Measurements from ENCODE around the gene TACC2. TPM values are rescaled to one million over a fixed set of nuclear protein-coding genes. Genes with fewer than 3 reads are reported as not detected.

TACC2 gene
- total RNA-seq, 1 experiment from 2014 or later: not detected

DNA sequence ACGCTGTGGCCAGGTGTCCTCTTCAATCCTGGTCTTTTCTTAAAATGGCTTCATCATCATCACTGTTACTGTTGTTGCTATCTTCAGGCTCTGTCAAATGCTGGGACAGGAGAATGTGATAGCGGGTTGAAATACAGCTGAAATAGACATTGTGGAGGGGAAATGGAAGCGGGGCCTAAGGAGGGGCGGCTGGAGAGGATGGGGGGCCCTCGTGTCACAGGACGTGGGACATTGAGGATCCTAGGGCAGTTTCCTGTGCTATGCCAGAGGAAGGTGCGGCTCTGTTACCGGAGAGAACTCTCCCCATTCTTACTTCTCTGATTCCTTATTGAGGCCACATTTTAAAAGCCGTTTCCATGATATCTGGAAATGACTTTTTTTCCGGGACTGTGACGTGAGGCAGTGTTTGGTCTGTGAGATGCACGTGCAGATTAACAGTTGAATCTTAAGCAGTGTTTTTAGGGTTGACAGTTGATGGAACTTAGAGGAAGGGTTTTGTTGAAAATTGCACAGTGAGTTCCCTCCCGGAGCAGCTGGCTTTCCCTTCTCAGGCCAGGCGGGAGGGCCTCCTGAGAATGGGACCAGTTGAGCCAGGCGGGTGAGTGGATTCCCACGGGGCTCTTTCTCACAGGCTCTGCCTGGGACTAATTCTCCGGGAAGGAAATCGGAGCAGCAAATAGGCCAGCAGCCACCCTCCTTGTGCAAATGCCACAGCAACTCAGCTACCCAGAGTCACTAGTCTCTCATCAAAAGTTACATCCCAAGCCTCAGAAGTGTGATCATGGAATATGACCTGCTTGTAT lies 125.2 kb downstream of the TACC2 start:
- H3K9ac ChIP-seq (ENCODE audit: low read length): no peak overlapping the region
- no peak for DNase-seq
- H2AFZ ChIP-seq (ENCODE audit: low read length): no peak overlapping the region

DNA sequence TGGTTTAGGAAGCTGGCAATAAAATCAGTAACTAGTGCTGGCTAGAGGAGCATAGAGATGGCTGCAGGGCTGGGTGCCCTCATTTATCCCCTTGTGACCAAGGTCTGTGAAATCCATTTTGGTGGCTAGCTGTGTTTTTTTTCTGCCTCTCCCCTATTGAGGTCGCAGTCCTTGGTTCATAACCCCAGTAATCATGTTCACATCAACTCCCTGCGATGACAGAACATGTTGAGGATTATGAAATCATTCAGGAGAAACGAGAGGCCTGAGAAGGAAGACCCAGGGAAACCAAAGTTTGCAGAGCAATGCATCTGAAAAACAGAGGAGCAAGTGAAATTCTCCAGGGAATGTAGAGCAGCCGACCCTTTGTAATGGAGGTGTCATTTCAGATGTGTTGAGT lies 126.9 kb downstream of the TACC2 start:
- no peak overlapping the region for H3K4me2 ChIP-seq (ENCODE audit: low read depth, low read length, poor library complexity, severe bottlenecking)

More for the DNA sequence above, 125.2 kb downstream of the TACC2 start:
- Histone ChIP-seq H3K9me3 (ENCODE audit: low read length) (no peaks in the 10 kb centered on the region), H3K4me3 (ENCODE audit: low read length) (no peak overlapping the region), H4K20me1 (ENCODE audit: insufficient read depth, low read depth, low read length) (no peaks in the 10 kb centered on the region), H3K27me3 (ENCODE audit: low read length) (no peaks in the 10 kb centered on the region), H3K27ac (ENCODE audit: low read length) (no peak overlapping the region), H3K9me2 (replicated peaks; ENCODE audit: insufficient read depth, low read length) (no peaks in the 10 kb centered on the region), H3K79me2 (ENCODE audit: low read length) (no peaks in the 10 kb centered on the region), H3K4me2 (ENCODE audit: low read depth, low read length, poor library complexity, severe bottlenecking) (no peak overlapping the region), H3K36me3 (ENCODE audit: insufficient read depth, low read length) (no peaks in the 10 kb centered on the region), H3K4me1 (ENCODE audit: low read length) (no peaks in the 10 kb centered on the region)

DNA sequence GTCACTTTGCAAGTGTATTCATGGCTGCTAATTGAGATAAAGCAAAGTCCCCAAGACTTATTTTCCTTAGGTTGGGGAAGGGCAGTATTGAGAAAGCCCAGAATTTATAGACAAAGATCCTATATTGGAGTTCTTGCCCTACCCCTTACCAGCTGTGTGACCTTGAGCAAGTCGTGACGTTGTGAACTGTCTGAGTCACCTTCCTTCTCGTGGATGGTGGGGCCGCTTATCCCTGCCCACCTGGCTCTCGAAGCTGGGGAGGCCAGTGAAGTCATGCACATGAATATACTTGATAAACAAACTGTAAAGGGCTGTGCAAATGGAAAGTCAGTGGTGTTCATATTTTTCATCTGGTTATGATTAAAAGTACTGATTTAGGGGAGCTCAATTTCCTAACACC lies 127.4 kb downstream of the TACC2 start:
- Histone ChIP-seq H3K79me2 (ENCODE audit: low read length) (no peaks in the 10 kb centered on the region), H3K9me3 (ENCODE audit: low read length) (no peaks in the 10 kb centered on the region), H3K27ac (ENCODE audit: low read length) (no peak overlapping the region), H3K27me3 (ENCODE audit: low read length) (no peaks in the 10 kb centered on the region), H3K9ac (ENCODE audit: low read length) (no peak overlapping the region), H3K4me1 (ENCODE audit: low read length) (no peaks in the 10 kb centered on the region), H4K20me1 (ENCODE audit: insufficient read depth, low read depth, low read length) (no peaks in the 10 kb centered on the region), H2AFZ (ENCODE audit: low read length) (no peak overlapping the region), H3K4me2 (ENCODE audit: low read depth, low read length, poor library complexity, severe bottlenecking) (no peak overlapping the region), H3K9me2 (replicated peaks; ENCODE audit: insufficient read depth, low read length) (no peaks in the 10 kb centered on the region), H3K4me3 (ENCODE audit: low read length) (no peak overlapping the region), H3K36me3 (ENCODE audit: insufficient read depth, low read length) (no peaks in the 10 kb centered on the region)
- no peak for DNase-seq

More for the DNA sequence above, 126.9 kb downstream of the TACC2 start:
- no peaks in the 10 kb centered on the region for H3K27me3 ChIP-seq (ENCODE audit: low read length)
- H3K9ac ChIP-seq (ENCODE audit: low read length): no peak overlapping the region
- H2AFZ ChIP-seq (ENCODE audit: low read length): no peak overlapping the region
- H3K9me3 ChIP-seq (ENCODE audit: low read length): no peaks in the 10 kb centered on the region
- H4K20me1 ChIP-seq (ENCODE audit: insufficient read depth, low read depth, low read length): no peaks in the 10 kb centered on the region
- no peak for DNase-seq
- H3K79me2 ChIP-seq (ENCODE audit: low read length): no peaks in the 10 kb centered on the region
- no peaks in the 10 kb centered on the region for H3K36me3 ChIP-seq (ENCODE audit: insufficient read depth, low read length)
- no peak overlapping the region for H3K27ac ChIP-seq (ENCODE audit: low read length)
- H3K4me3 ChIP-seq (ENCODE audit: low read length): no peak overlapping the region
- no peaks in the 10 kb centered on the region for H3K9me2 ChIP-seq (replicated peaks; ENCODE audit: insufficient read depth, low read length)
- no peaks in the 10 kb centered on the region for H3K4me1 ChIP-seq (ENCODE audit: low read length)

DNA sequence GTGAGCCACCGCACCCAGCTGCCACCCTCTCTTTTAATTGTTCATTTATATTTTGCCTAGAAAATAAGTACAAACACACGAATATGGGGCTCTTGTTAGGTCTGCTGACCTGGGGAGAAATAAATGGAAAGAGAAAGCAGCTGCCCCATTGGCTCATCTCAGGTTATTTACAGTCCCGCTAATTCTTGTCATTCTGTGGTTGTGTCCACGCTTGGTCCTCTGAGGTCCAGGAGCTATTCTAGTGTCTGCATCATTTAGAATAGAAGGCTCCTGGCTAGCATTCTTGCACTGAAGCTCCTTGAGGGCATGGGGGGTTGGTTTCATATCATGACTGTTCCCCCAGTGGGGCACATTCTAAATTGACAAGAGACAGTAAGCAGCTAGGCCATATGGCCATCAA lies 128.5 kb downstream of the TACC2 start:
- Histone ChIP-seq H2AFZ (ENCODE audit: low read length) (no peak overlapping the region), H3K9ac (ENCODE audit: low read length) (no peak overlapping the region), H3K4me3 (ENCODE audit: low read length) (no peak overlapping the region), H3K4me1 (ENCODE audit: low read length) (no peaks in the 10 kb centered on the region), H3K9me2 (replicated peaks; ENCODE audit: insufficient read depth, low read length) (no peaks in the 10 kb centered on the region), H4K20me1 (ENCODE audit: insufficient read depth, low read depth, low read length) (no peaks in the 10 kb centered on the region), H3K27ac (ENCODE audit: low read length) (no peak overlapping the region), H3K9me3 (ENCODE audit: low read length) (no peaks in the 10 kb centered on the region), H3K79me2 (ENCODE audit: low read length) (no peaks in the 10 kb centered on the region), H3K4me2 (ENCODE audit: low read depth, low read length, poor library complexity, severe bottlenecking) (no peak overlapping the region), H3K27me3 (ENCODE audit: low read length) (no peaks in the 10 kb centered on the region), H3K36me3 (ENCODE audit: insufficient read depth, low read length) (no peaks in the 10 kb centered on the region)
- no peak for DNase-seq

DNA sequence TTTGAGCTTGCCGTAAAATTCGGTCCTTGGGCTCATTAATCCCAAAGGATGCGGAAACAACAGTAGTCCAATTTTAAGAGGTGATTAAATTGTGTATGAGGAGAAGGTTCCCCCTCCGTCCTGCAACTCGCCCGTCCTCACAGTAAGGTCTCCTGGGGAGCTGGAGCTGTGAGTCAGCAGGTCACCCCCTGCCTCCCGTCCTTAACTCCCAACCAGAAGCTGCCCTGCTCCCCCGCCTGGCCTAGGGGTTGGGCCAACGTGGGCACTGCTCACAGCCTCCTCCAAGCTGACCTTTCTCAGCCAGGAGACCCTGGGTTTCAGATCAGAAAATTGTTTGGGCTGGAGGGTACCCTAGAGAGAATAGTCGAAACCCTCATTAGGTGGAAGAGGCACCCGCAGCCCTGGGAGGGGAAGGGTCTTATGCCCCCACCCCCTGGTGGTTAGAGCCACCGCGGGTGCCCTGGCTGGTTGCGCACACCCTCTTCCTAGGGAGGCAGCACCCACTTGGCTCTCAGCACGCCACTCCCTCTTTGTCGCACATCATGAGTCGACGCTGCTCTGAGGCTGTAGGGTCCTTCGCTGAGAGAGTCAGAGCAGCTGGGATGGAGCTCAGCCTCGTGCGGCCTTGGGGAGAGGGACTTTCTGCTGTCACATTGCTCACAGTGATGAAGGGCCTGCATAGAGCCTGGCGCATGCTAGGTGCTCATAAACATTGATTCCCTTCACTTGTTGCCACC lies 131.2 kb downstream of the TACC2 start:
- H3K4me1 ChIP-seq (ENCODE audit: low read length): no peaks in the 10 kb centered on the region
- no peak for DNase-seq
- no peaks in the 10 kb centered on the region for H4K20me1 ChIP-seq (ENCODE audit: insufficient read depth, low read depth, low read length)
- H3K4me3 ChIP-seq (ENCODE audit: low read length): no peak overlapping the region
- no peak overlapping the region for H3K4me2 ChIP-seq (ENCODE audit: low read depth, low read length, poor library complexity, severe bottlenecking)
- no peak overlapping the region for H2AFZ ChIP-seq (ENCODE audit: low read length)
- no peaks in the 10 kb centered on the region for H3K9me2 ChIP-seq (replicated peaks; ENCODE audit: insufficient read depth, low read length)
- H3K9me3 ChIP-seq (ENCODE audit: low read length): no peaks in the 10 kb centered on the region
- H3K79me2 ChIP-seq (ENCODE audit: low read length): no peaks in the 10 kb centered on the region
- H3K9ac ChIP-seq (ENCODE audit: low read length): no peak overlapping the region
- no peaks in the 10 kb centered on the region for H3K27me3 ChIP-seq (ENCODE audit: low read length)
- no peaks in the 10 kb centered on the region for H3K36me3 ChIP-seq (ENCODE audit: insufficient read depth, low read length)
- no peak overlapping the region for H3K27ac ChIP-seq (ENCODE audit: low read length)

DNA sequence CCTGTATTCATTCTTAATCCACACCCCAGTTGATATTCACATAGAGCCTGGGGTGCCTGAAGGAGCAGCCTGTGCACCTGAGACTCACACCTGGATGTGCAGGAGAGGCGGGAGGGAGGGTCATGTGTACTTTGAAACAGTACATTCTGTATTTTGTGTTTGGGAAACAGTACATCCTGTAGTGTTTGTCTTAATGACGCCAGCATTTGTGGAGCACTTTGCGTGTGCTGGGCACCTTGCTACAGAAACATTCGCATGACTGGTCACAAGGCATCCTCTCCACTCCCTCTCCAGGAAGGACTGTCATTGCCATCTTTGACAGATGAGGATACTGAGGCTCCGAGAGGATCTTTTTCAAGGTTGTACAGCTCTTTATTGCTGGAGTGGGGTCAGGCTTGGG lies 132.1 kb downstream of the TACC2 start:
- Histone ChIP-seq H3K4me2 (ENCODE audit: low read depth, low read length, poor library complexity, severe bottlenecking) (no peak overlapping the region), H3K27ac (ENCODE audit: low read length) (no peak overlapping the region), H3K79me2 (ENCODE audit: low read length) (no peaks in the 10 kb centered on the region), H3K36me3 (ENCODE audit: insufficient read depth, low read length) (no peaks in the 10 kb centered on the region), H3K27me3 (ENCODE audit: low read length) (no peaks in the 10 kb centered on the region), H3K4me1 (ENCODE audit: low read length) (no peaks in the 10 kb centered on the region), H3K9me3 (ENCODE audit: low read length) (no peaks in the 10 kb centered on the region), H4K20me1 (ENCODE audit: insufficient read depth, low read depth, low read length) (no peaks in the 10 kb centered on the region), H3K9ac (ENCODE audit: low read length) (no peak overlapping the region), H3K9me2 (replicated peaks; ENCODE audit: insufficient read depth, low read length) (no peaks in the 10 kb centered on the region), H2AFZ (ENCODE audit: low read length) (no peak overlapping the region), H3K4me3 (ENCODE audit: low read length) (no peak overlapping the region)
- DNase-seq: no peak

DNA sequence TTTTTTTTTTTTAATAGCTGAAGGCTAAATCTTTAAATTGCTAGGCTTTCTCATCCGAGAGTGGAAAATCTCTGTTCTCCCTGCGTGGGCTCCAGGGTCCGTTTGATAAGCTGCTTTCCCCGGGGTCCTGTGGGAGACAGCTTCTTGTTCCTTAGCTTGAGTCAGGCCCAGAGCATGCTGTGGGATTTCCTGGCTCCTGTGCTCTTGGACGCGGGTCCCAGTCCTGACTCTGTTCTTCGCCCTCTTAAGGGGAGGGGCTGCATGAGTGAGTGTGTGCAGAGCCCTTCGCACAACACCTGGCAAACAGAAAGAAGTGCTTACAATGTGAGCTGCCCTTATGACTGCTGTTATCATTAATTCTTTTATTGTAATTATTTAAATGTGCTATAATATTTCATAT lies 133.5 kb downstream of the TACC2 start:
- H2AFZ ChIP-seq (ENCODE audit: low read length): no peak overlapping the region
- H3K27me3 ChIP-seq (ENCODE audit: low read length): no peaks in the 10 kb centered on the region
- no peaks in the 10 kb centered on the region for H3K4me1 ChIP-seq (ENCODE audit: low read length)
- DNase-seq: no peak
- H3K79me2 ChIP-seq (ENCODE audit: low read length): no peaks in the 10 kb centered on the region
- no peaks in the 10 kb centered on the region for H3K9me3 ChIP-seq (ENCODE audit: low read length)
- no peaks in the 10 kb centered on the region for H3K36me3 ChIP-seq (ENCODE audit: insufficient read depth, low read length)
- H3K4me2 ChIP-seq (ENCODE audit: low read depth, low read length, poor library complexity, severe bottlenecking): no peak overlapping the region
- no peak overlapping the region for H3K9ac ChIP-seq (ENCODE audit: low read length)
- no peaks in the 10 kb centered on the region for H4K20me1 ChIP-seq (ENCODE audit: insufficient read depth, low read depth, low read length)
- H3K9me2 ChIP-seq (replicated peaks; ENCODE audit: insufficient read depth, low read length): no peaks in the 10 kb centered on the region
- H3K27ac ChIP-seq (ENCODE audit: low read length): no peak overlapping the region
- H3K4me3 ChIP-seq (ENCODE audit: low read length): no peak overlapping the region

DNA sequence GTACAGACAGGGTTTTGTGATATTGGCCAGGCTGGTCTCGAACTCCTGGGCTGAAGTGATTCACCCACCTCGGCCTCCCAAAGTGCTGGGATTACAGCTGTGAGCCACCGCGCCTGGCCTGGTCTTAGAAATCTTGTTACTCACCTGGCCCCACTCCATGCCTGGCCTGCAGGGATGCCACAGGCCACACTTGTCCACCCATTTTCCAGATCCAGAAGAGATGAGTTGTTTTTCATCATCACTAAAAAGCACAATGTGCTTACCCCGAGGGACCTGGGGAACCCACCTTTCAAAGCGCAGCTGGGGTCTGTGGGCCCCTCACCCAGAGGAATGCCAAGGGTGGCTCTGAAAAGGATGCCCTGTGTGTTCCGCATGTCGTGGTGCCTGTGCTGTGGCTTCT lies 134.2 kb downstream of the TACC2 start:
- Histone ChIP-seq H3K9me2 (replicated peaks; ENCODE audit: insufficient read depth, low read length) (no peaks in the 10 kb centered on the region), H3K27me3 (ENCODE audit: low read length) (no peaks in the 10 kb centered on the region), H3K9ac (ENCODE audit: low read length) (no peak overlapping the region), H3K36me3 (ENCODE audit: insufficient read depth, low read length) (no peaks in the 10 kb centered on the region), H3K27ac (ENCODE audit: low read length) (no peak overlapping the region), H3K4me2 (ENCODE audit: low read depth, low read length, poor library complexity, severe bottlenecking) (no peak overlapping the region), H3K9me3 (ENCODE audit: low read length) (no peaks in the 10 kb centered on the region), H3K79me2 (ENCODE audit: low read length) (no peaks in the 10 kb centered on the region), H3K4me3 (ENCODE audit: low read length) (no peak overlapping the region), H3K4me1 (ENCODE audit: low read length) (no peaks in the 10 kb centered on the region), H2AFZ (ENCODE audit: low read length) (no peak overlapping the region), H4K20me1 (ENCODE audit: insufficient read depth, low read depth, low read length) (no peaks in the 10 kb centered on the region)
- DNase-seq: no peak
